RPMI8226 (cell line): ENCODE data around the gene YOD1.

Experiments used
- DNase-seq: peaks from one replicate; pipeline ENCODE4 v3.0.0-alpha.2; 2015

Gene YOD1

DNA sequence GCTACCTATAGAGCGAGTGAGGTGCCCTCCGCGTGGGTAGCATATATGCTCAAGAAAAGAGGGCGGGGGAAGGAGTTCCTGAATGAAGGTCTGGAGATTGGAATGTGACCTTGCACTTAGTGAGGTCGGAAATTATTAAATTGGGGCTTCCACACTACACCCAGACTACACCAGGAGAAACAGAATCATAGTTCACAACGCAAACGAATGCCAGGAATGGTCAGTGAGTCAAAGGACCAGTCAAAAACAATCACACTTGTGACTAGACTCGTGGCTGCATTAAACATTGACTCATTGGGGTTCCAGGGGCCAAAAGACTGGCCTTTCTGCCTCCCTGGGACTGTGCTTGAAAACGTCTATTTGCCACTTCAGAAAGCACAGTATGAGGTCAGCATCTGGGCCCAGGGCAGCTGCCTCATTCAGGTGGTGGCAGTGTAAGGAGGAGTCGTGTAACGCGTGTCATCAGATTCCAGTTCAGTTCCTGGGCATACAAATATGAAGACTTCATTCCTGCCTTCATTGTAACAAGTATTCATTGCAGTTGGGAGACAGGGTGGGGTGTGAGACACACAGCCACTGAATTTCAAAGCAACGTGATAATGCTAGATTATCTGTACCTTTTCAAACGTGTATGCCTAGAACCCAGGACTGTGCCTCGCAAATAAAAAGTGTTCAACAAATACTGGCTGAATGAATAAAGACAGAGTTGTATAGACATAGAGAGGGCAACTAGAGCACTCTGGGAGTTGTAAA is at the start of gene YOD1:
Gene YOD1 (minus strand): TSS at position 18 of the 753 bp plus-strand sequence. CDS start 178 bp downstream, outside the sequence.
- no peak for DNase-seq

DNA sequence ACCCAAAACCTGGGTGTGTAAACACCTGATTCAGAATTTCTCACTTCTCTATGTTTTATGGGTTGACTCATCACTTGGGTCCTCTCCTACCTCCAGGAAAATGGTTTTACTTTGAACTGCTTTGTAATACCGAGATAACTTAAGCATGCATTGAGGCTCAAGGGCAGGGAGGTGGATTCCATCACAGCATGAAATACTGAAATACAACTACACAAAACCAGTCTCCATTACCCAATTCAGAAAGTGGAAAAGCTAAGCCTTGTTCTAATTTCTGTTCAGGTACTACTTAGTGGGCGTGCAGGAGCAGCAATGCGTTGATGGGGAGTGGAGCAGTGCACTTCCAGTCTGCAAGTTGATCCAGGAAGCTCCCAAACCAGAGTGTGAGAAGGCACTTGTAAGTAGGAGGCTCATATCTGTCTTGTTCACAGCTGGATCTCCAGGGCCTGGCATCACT is 46.9 kb upstream of the YOD1 start:
- no peak for DNase-seq

DNA sequence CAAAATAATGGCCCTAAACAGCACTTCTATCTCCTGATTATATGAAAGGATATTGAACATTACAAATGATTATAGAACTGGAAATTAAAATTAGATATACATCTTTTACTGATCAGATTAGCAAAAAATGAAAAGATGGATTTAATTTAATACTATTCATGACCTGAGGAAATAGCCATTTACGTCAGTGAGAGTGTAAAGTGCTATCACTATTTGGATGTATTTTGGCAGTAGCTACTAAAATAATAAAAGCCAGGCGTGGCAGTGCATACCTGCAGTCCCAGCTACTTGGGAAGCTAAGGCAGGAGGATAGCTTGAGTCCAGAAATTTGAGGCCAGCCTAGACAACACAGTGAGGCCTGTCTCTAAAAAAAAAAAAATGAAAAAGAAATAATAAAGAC is 42.9 kb upstream of the YOD1 start:
- no peak for DNase-seq

GRCh38 chr1:207091200-207091908 is 40.3 kb upstream of the YOD1 start:
- no peak for DNase-seq

DNA sequence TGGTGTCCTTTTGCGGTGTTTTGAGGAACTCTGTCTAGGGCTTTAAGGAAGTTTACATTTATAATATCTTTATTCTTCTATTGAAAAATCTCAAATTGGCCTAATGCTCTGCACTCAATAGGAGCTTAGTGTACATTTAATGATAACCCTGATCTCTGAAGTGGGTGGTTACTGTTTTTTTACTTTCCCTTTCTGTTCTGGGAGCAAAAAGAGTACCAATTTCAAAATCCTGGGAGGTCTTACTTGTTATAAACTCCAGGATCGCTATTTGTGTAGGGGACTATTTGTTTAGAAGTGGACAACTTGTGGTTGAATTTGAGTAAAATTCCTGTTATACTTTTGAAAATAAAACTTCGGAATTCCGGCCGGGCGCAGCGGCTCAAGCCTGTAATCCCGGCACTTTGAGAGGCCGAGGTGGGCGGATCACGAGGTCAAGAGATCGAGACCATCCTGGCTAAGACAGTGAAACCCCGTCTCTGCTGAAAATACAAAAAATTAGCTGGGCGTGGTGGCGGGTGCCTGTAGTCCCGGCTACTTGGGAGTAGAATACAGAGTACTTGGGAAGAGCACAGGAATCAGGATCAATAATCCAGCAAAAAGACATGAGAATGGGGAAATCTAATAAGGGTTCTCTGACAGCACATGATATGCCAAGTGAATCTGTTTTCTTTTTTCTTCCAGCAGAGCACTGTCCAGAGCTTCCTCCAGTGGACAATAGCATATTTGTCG is 38.8 kb upstream of the YOD1 start:
- DNase-seq, result no peak

DNA sequence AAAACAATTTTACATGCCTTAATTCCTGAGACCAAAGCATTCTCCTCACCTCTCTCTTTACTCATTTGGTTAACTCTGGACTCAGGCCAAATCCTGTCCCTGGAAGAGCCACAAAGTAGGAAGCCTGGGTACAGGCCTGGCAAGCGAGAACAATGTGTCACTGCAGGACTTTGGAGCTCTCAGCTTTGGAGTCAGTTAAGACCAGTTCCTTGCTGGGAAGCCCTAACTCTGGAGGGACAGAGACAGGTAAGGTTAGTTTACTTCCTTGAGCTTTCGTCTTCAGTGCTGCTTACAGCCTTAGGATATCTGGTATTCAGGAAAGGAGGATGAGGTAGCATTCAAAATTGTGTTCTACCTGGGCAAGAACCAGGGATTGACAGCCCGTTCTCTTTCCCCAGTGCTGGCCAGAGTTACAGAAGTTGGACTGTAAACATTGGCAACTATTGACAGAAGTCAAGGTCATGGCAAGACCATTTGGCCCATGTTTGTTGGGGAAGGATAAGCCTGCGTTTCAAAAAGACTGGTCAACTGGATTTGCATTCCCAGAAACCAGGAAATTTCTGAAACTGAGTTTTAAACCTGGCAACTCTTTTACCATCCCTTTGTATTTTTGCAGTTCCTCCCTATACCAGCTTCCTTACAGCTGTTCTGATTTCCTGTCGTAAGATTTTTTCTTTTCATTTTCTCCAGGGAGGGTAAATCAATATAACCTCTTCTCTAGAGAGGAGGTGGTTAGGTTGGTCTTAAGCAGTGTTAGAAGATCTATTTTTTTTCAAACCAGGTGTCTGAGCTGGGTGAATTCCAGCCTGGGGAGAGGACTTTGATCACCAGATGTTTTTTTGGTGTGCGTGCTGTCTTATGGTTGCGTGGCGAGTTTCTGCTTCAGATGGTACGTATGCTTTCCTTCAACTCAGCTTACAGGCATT is 38.0 kb upstream of the YOD1 start, which contains the start of gene C4BPB:
Gene C4BPB (plus strand): TSS at position 160 of the 926 bp plus-strand sequence. CDS start 672 bp downstream, at position 832.
- peak; percentile 45 for DNase-seq

GRCh38 chr1:207088161-207088560 is 37.2 kb upstream of the YOD1 start:
- DNase-seq, result no peak

DNA sequence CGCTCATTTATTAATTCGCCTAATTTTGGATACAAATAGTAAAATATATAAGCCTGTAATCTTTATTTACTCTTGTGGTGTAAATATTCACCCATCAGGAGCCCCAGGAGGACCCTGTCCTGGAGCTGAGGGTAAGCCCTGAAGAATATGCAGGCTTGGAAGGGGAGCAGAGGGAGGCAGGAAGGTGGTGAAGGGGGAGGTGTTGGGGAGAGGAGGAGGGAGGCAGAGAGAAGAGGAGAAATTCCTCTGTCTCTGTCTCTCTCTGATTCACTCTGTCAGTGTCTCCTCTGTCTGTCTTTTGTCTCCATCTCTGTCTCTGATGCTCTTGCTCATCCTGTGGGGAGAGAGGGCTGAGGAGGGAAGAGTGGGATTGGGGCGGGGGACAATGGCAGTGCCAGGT is 34.9 kb upstream of the YOD1 start:
- DNase-seq, result no peak

DNA sequence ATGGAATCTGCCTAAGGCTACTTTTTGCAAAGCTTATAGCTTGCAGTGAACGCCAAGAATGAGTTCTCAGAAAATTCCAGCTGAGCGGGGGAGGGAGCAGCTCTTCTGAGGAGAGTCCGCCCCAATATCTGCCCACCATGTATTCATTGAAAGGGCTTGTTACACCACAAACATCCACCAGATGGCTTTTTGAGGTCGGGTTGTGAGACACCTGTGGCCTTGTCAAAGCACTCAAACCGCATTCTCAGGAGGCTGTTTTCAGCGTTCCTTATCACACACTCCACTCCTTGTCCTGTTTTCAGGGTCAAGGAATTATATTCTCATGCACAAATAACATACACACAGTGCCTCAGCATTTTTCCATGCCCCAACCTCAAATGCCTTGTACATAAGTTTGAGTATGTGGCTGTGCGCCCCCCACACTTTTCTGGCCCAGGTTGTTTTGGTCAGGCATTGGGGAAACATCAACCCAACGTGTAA is 33.7 kb upstream of the YOD1 start:
- peak; percentile 71 for DNase-seq

DNA sequence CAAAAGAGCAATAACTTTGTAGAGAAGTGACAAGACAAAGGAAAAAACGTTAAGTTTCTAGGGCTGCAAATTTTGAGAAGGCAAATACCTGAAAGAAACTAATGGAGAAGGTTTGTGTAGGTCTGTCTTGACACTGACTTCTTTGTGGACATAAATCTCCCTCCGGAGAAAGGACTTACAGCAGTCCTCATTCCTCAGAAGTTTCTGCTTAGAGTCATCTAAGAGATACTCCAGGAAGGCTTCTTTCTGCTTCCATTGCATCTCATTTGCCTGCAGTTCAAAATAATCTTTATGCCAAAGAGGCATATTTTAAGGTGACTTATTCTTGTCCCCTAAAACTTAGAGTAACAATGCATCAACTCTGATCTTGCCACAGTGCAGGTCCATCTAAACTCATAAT is 33.2 kb upstream of the YOD1 start:
- DNase-seq, result no peak

DNA sequence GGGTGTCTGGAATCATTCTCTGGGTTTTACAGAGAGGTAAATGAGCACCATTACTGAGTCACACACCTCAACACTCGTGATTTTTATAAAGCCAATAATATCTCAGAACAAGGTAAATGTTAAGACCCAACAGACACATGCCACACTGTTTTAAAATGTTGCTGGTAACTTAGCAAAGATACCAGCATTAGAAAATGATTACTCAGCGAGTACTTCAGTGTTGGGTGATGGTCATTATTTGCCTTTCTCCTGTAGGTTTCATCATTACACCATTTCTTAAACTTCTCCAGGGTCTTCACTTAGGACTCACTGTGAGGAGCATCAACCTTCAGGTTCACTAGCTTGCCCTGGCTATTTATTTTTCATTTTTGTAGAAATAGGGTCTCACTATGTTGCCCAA is 30.8 kb upstream of the YOD1 start:
- DNase-seq, result no peak

DNA sequence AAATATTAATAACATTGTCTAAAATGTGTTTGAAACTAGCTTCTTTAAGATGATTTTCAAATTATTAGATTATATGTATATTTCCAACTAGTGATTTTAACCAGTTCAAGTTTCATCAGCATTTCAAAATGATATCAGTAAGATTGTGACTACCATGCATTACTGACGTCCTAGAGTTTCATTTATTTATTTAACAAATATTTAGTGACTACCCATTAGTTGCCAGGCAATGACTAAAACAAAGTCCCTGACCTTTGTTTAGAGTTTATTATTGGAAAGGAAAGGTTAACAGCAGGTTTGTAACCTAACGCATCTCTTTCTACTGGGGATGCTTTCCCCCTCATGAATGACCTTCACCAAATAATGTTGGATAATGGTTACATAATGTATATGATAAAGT is 30.1 kb upstream of the YOD1 start:
- no peak for DNase-seq

DNA sequence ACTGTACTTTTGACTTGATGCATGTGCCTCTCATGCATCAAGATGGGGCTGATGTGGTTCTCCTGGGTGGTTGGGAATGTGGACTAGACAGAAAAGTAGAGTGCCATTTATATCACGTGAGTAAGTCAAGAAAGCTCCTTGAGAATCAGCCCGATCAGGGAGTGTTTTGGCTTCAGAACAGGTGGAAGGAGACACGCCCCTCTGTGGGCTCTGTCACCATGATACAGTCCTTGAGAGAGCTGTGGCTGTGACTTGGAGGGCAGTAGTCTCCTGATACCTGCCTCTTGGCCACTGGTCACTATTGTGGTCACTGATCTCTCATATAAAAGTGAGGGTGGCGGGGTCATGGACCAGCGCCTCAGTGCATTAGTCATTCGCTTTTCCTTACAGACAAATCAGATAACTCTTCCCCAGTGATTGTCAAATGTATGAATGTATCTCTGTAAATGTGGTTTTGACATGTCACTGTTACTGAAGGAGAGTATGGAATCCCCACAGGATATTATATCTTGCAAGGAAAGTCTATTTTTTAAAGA is 28.8 kb upstream of the YOD1 start:
- DNase-seq, result no peak

DNA sequence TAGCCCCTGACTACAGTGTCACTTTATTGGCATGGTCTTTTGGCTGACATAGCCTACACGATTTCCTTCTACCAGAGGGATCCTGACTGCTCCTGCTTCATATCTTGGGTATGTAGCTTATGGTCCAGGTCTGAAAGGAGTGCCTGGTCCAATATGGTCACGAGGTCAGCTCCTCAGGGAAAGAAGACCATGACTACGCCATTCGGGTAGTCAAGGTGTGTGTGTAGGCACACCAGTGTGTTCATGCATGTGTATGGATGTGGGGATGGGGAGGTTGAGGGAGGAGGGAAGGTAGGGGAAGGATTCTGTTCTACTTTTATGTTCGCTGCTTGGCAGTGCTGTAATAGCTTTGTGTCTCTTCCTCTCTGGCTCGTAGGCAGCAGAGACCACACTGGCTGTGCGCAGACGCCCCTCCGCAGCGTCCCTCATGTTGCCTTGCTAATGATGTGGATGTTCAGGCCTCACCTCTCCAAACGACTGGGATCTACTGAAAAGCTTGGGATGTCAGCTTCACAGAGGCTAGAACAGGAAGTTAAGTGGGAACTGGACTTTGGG is 27.6 kb upstream of the YOD1 start:
- DNase-seq, result no peak

- DNase-seq, result peak; percentile 79
These were observed 26.7 kb upstream of the YOD1 start for GRCh38 chr1:207077470-207078377.

DNA sequence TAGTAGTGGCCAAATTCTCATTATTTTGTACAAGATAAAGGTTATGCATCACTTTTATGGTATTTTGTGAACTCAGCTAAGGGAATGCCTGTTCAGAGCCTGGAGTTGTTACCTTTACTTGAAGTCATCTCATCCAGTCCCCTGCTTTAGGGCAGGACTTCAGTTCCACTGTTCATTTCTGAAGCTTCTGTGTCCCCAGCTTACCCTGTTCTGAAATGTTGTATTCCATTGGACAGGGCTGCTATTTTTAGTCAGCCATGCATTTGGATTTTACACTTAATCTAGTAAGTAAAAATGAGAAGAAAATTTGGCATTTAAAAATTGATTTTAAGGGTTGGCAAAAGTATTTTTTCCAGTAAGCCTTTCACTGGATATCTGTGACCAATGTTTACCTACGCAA is 26.0 kb upstream of the YOD1 start:
- no peak for DNase-seq

- DNase-seq, result no peak
These were observed 25.4 kb upstream of the YOD1 start for GRCh38 chr1:207076181-207076955.

DNA sequence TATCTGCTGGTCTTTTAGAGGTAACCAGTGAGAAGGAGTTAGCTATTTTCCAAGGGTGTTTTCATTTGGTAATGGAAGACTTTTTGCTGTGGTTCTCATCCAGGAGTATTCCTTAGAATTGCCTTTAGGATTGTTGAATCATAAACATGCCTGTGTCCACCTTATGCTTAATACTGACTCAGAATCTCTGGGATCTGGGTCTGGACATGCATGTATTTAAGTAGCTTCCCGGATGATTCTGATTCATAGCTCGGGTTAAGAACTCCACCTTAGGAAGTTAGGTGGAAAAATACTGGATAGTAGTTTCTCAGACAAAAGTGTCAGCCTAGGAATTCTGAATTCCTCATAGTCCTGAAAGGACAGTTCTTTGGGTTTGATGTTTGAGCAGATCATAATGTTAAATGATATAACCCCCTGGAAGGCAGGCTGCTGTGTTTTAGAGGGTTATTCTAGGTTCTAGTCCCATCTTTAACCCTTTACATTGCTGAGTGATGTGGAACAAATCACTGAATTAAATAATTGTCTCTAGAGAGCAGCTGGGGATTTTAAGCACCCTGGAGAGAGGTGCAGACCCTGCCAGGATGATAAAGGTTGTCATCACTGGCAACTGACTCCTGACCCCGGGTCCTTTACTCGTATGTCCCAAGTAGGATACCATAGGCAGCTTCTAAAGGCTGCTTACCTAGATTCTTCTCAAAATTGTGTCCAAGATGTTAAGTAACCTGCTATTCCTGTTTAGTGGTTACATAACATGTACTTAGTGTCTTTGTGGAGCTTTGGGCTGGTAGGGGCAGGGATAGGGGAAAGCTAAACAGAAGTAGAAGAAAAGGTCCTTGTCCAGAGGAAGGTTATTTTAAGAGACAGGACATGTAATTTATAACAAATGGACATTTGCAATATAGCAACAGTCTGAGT is 23.2 kb upstream of the YOD1 start:
- DNase-seq, result no peak

DNA sequence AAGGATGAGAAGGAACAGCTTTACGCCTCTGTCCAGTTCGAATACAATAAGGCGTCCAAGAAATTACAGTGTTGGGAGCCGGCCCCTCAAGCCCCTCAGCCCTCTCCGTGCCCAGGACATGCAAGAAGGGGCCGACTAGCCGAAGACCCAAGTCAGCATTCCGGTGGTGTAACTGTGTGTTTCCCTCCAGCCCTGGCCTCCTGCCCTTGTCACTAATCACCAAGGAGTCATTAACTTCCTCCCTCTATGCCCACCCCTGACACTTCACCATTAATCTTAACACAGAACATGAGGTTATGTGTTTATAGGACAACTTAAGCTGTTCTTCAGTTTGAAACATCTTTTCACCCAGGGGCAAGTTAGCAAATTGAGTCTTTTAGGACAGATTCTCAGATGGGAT is 21.2 kb upstream of the YOD1 start:
- no peak for DNase-seq
